ENCODE data around the gene APOL4.
"Not testable (repeated sequence)": the region's sequence is repeated elsewhere in the genome, so short reads cannot be mapped to it uniquely, and the experiment has no call there.

APOL4 gene, protein sequence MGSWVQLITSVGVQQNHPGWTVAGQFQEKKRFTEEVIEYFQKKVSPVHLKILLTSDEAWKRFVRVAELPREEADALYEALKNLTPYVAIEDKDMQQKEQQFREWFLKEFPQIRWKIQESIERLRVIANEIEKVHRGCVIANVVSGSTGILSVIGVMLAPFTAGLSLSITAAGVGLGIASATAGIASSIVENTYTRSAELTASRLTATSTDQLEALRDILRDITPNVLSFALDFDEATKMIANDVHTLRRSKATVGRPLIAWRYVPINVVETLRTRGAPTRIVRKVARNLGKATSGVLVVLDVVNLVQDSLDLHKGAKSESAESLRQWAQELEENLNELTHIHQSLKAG

DNA sequence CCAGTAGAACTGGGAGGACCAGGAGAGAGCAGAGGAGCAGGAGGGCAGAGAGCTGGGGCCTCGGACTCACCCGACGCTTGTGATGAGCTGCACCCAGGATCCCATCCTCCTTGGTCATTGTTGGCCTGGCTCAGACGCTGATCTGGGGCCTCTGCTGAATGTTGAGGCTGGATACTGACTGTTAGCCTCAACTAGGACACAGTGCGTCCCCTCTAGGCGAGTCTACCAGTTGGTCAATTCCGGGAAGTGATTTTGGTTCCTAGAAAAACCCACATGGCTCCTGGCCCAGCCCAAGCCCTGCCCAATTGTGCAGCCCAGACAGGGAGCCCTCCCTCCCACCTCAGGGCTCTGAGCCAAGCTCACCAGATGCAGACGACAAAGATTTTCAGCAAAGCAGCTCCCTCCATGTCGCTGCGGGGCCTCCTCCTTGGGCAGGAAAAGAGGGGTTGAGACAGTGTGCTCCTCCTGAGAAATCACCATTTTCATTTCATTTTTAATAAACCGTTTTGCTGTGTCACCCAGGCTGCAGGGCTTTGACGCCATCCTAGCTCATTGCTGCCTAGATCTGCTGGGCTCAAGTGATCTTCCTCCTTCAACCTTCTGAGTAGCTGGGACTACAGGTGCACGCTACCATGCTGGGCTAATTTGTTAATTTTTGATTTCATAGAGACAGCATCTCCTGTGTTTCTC is at the start of gene APOL4:
TSS of gene APOL4 (minus strand) at position 180 of the 690 bp plus-strand sequence. CDS start at position 105, 75 bp downstream.
- DNase-seq = no peak

DNA sequence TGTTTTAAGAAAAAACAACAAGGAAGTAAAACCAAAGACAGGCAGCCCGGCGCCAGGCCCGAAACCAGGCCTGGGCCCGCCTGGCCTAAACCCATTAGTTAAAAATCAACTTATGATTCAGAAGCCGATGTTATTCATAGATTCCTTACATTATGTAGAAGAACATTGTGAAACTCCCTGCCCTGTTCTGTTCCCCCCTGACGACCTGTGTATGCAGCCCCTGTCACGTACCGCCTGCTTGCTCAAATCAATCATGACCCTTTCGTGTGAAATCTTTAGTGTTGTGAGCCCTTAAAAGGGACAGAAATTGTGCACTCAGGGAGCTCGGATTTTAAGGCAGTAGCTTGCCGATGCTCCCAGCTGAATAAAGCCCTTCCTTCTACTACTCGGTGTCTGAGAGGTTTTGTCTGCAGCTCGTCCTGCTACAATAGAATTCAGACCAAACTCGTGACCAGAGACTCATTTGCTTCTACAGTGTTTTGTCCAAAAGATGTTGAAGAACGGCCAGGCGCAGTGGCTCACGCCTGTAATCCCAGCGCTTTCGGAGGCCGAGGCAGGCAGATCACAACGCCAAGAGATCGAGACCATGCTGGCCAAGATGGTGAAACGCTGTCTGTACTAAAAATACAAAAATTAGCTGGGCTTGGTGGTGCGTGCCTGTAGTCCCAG is 48.8 kb upstream of the APOL4 start:
- DNase-seq = not testable (repeated sequence)

DNA sequence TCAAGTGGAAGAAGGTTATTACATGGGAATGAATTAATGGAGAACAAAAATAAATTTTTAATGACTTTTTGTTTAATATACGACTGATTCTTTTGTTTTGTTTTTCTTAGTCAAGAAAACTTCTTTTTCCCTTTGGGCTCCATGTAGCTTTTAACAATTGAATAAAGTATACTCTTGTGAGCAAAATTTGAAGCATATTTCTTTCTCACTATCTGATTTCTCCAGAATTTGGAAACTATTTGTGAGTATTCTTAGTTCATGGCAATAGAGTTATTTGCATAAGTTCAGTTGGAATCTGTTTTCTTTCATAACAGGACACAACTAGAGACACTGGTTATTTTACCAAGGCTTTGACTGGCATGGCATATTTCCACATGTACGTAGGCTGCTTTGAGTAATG is 47.6 kb upstream of the APOL4 start:
- no peak for DNase-seq

DNA sequence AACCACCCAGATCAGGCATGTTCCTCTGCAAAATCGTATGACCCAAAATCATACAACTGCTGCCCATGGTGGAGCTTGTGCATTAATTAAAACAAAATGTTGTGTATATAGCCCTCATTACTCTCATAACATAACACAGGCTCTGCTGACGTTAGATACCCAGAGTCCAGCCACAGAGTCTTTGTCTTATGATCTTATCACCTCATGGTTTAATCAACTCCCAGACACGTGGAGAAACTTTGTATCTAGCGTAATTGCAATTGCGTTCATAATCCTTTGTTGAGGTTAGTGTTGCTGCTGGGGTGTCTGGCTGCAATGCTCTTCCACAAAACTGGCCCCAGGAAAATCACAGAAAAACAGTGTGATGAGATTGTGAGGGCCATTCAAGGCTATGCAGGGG is 46.3 kb upstream of the APOL4 start:
- no peak for DNase-seq

DNA sequence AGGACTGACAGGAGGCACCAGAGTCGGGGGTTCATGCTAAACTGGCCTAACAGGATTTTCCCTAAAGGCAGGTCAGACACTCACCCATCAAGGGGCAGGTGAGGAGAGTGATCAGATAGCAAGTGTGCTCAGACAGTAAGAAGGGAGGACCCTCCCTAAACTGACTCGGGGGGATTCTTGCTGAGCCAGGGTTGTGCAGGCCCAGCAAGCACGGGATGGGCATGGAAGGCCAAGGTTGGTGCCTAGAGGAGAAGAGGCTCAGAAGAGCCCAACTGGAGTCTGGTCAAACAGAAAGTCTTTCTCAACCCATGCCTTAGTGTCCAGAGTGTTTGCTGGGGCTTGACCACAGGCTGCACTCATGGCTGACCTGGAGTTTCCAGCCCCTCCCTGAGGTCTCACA is 45.1 kb upstream of the APOL4 start:
- DNase-seq = no peak

DNA sequence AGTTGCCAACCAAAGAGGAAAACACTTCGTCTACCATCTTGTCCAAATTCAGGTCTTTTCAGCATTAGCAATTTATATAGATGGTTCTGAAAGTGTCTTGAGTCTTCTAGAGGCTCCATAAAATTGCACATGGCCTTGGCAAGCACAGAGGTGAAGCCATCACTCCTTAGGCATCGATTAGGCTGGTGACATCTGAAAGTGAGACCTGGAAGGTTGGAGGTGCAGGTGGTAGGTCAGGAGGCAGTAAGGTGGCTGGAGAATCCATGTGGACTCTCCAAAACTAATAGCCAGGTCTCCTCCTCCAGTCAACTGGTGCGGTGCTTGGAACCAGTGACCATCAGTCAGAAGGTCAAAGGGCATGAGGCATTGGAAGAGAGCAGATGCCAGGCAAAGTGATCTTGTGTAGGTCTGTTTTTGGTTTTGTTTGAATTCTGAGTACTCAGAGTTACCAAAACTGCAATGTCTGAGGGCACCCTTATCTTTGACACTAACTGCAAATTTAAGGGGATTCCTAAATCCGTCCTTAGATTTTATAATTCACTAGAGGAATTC is 44.3 kb upstream of the APOL4 start:
- DNase-seq = no peak

DNA sequence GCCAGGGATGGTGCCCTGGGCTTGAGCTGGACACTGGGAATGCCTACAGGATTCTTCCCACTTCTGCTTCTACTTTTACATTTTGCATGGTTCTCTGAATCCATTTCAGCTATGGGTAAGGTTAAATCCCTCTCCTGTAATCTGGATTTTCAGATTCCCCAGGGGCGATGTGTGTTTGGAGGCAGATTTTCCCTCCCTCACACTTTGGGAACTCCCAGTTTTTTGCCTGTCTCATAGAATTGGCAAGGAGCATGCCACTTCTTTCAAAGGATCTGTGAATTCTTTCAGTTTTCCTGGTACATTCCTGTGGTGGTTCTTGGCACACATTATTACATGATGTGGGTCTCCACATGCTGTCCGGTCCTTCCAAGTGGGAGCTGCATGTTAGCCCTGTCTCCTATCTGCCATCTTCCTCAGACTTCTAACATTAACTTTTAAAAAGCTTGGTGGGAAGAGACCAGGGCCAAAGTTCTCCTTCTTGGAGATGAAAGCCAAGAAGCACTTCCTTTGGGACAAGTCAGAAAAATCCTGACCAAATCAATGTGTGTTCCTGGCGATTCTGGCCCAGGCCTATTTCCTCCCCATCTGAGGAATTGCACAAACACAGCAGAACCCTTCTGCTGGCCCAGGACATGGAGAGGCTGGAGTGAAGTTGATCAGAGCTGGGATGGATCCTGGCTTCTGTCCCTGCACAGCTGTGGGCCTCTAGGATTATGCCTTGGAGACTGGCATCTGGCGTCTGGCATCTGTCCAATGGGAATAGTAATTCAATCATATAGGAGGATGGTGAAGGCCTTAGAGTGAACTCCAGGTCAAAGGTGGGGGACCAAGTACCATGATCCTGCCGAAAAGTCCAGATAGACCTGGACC is 43.1 kb upstream of the APOL4 start:
- DNase-seq = no peak

DNA sequence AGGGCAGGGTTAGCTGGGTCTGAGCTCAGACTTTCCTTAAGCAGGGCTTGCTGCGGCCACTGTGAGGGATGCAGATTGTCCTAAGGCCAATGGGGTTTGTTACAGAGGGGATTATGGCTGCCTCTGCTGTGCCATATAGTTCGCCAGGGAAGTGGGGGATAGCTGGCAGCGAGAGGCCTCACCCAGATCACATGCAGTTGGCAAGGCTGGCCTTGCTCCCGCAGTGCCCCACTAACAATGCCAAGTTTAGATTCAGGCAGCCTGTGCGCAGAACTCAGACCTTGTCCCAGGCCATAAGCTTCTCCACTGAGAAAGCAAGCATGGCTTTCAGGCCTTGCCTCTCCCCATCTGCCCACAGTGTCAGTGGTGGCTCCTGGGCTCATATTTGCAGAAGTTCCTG is 42.4 kb upstream of the APOL4 start:
- no peak for DNase-seq

DNA sequence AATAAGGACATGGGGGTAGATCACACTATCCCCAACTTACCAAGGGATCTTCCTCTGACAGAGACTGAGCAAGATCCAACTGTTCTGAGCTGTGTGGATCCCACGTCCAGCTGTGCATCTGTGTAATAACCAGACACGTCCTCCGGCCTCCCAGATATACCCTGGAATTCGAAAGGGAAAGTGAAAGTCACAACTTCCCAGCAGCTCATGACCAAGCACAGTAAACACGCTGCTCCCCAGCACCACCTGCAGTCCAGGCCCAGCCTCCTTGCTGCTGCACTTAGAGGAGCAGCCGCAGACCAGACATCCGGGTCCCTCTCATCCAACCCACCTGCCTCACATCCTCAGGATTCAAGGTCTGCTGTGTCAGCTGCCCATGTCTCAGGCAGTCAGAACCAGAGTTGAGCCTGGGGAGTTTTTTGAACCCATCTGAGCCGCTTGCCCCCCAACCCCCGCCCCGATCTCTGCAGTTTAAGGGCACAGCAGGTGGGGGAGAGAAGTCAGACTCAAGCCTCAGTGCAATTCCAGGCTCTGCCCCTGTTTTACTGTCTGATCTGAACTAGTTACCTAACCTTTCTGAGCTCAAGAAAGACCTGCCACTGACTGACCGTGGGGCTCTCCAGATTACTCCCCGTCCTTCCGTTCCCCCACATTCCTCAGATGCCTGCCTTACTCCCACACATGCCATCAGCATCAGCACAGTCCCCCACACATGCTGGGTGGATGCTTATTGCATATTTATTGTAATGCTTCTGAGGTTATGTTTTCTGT is 38.0 kb upstream of the APOL4 start, which contains the start of gene APOL2:
TSS of gene APOL2 (minus strand) at position 127 of the 771 bp plus-strand sequence. CDS start 6,365 bp downstream, outside the sequence.
- peak; percentile 79 for DNase-seq

DNA sequence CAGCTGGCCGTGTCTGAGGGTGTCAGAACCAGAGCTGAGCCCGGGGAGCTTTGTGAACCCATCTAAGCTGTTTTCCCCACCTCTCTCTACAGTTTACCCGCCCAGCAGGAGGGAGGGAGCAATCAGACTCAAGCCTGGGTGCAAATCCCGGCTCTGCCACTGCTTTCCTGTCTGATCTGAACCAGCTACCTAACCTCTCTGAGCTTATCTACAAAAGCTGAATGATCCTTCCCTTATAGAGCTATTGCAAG is 37.5 kb upstream of the APOL4 start:
- no peak for DNase-seq

DNA sequence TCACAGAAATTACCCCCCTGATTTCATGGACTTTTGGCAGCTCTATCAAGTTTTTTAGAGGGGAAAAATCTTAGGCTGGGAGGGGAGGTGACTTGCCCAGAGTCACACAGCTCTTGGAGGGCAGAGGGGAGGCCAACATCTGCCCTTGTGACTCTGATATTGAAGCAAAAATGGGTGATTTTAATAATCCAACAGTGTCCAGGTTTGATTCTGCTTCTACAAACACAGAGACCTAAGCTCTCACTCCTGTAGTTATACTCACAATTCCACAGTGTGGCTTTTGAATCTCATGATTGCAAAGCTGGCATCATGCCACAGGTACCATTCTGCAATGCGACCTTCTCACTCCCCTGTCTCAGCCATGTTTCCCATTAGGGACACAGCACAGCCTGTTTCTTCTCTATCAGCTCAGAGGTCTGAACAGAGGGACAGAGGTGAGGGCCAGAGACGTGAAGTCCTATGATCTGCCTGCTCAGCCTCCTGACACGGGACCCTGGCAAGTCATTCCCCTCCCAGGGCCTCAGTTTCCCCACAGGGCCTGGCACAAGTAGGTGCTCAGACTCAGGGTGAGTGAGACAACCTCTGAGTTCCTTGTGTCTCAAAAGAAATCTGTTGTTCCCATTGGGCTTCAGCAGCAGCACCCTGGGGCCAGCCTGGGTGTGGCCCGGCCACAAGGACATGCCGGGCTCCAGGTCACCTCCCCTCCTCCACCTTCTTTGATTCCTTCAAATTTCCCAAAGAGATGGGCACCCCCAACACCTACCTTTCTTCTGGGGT is 37.0 kb upstream of the APOL4 start:
- no peak for DNase-seq

DNA sequence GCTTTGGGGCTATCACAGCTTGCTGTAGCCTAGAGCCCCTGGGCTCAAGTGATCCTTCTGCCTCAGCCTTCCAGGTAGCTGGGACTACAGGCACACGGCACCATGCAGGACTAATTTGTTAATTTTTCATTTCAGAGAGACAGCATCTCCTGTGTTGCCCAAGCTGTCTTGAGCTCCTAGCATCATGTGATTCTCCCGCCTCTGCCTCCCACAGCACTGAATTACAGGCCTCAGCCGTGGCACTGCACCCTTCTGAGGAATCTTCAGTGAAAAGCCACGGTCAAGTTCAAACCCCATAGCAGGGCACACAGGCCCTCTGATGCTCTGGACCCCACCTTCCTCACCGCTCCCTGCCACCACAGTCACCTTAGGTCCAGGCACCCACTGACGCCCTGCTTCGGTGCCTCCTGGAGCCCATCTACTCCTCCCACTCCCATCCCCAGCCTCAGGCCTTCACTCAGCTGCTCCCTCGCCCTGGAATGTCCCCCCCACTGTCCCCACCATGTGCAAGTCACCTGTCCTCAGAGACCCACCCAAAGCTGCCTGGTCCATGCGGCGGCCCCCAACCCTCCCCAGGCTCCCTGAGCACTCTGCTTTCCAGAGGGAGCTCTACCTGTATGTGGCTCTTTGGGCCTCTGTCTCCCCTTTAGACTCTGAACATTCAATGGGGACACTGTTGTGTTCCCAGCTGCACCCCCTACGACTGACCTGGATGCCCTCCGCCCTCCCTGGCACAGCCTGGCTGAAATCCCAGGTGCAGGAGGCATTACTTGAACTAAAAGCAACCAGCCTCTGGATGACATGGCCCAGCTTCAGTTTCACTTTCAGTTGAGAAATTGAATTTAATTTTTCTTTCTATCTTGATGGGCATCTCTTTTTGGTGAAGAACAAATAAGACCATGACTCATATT is 36.1 kb upstream of the APOL4 start:
- DNase-seq = no peak

DNA sequence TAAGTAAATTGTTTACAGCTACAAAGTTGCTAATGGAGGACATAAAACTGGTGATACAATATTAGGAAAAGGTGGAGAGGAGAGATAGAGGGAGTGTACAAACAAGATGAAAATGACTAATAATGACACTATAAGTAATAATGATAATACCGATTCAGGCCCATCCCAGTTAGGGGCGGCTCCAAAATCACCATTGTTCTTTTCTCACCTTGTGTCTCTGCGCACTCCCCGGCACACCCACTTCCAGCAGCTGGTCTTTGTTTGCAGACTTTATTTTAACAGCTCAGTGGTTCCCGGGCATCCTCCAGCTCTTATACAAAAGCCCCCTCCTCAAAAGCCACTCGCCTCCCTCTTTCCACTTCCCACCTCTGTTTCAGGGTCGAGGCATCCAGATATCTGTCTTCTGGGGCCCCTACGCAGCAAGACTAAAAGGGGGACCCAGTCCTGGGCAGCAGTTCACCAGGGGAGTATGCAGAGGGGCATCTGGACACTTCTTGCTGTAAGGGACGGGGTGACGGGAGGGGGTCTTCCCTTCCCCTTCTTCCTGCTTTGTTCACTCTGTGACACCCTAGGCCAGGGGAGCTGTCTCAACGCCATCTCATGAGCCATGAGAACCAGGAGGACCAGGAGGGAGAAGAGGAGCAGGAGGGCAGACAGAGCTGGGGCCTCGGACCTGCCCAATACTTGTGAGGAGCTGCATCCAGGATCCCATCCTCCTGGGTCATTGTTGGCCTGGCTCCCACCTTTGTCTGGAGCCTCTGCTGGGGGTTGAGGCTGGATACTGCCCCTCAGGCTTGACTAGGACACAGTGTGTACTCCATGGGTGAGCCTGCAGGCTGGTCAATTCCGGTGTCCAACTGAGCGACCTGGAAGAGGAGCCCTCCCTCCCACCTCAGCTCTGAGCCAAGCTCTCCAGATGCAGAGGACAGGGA is 35.0 kb upstream of the APOL4 start:
- no peak for DNase-seq

DNA sequence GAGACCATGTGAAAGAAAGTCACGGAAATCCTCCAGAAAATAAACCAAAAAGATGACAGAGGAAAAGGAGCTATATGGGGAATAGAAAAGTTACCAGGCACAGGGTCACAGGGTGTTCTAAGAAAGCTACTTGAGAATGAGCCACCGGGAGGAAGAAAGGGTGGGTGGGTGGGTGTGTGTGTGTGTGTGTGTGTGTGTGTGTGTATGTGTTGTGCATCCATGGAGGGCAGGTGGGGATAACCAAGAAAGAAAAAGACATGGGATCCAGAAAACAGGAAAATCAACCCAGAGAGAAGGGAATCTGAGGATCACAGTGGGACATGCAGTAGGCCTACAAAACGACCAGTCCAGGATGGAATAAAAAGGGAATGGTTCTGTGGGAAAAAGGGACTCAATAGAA is 34.0 kb upstream of the APOL4 start:
- DNase-seq = no peak

DNA sequence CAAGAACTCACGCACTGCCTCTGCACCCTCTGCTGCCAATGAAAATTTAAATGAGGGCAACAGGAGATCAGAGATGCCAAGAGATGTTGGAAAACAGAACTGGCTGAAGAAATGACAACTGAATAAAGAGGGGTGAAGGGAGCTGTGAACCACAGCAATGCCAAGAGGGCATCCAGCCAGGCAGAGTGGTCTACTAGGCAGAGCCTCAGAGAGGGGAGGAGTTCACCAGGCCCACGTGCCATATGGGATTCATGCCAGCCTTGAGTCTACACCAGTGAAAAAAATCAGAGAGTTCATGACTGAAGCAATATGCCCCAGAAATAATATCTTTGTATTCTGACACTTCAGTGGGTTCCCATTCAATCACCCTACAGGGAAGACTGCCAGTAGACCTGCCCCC is 33.3 kb upstream of the APOL4 start:
- no peak for DNase-seq

DNA sequence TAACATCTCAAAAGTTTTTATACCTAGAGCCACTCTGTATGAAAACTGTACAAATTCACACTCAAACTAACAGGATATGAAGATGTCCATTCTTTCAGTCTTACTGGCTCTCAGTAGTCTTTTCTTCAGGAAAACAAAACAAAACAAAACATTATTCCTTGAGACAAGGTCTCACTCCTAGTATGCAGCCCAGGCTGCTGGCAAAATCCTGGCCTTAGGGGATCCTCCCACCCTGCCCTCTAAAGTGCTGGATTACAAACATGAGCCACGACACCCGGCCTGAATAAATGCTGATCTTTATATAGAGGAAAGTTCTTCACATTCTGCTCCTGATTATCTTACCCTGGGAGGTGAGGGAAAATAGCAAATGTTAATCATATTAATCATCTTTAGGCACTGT is 32.6 kb upstream of the APOL4 start:
- no peak for DNase-seq

DNA sequence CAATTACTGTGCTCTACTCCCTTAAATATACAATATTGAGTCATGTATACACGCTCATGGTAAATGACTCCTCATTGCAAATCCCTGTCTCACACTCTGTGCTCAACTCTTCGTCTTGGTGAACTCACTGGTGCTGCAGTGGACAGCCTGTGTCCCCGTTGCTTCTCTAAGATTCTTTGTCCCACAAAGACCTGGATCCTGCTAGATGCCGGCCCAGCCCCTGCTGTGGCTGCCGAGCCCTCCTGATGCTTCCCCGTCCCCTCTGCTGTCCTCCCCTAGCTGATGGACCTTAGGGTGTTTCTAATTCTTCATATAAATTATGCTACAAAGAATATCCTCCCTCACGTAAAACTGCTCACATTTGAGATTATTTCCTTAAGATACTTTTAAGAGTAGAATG is 32.2 kb upstream of the APOL4 start:
- no peak for DNase-seq

DNA sequence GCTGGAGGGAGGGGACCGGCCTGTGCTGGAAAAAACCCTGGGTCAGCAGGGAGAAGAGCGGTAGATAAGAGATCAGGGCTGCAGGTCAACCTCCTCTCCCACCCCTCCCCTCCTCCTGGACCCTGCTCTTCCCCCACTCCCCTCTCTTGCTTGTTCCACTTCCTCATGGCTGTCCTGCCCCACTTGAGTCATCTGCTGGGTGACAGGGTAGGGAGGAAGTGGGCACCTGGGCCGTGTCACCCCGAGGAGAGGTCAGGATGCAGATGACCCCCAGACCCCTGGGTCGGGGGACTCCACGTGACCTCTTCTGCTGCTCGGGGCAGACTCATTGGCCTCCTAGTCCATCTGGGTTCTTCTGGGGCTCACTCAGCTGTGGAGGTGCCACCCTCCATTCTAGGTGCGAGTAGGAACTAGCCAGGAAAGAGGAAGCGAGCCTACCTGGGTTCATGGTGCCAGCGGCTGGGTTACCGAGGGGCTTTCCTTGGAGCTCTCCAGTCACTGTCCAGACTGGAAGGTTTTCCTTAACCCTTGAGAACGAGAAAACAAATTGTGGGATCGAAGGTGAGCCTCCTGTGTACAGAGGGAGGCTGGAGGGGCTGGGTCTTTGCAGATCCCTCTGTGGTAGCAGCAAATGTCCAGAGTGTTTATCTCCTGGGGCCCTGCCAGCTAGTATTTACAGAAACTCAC is 31.2 kb upstream of the APOL4 start:
- DNase-seq = no peak

All from NK-92 treated with Interleukin-12 subunit alpha and Interleukin-12 subunit beta, amount 100 ng/mL, for 24 hours (cell line).